Measurements from ENCODE around the gene NAT16. TPM values are rescaled to one million over a fixed set of nuclear protein-coding genes. Genes with fewer than 3 reads are reported as not detected.

Gene NAT16
- polyA plus RNA-seq, 1 of the 3 experiments (the other 2 are of a cell fraction): 0.64 TPM

DNA sequence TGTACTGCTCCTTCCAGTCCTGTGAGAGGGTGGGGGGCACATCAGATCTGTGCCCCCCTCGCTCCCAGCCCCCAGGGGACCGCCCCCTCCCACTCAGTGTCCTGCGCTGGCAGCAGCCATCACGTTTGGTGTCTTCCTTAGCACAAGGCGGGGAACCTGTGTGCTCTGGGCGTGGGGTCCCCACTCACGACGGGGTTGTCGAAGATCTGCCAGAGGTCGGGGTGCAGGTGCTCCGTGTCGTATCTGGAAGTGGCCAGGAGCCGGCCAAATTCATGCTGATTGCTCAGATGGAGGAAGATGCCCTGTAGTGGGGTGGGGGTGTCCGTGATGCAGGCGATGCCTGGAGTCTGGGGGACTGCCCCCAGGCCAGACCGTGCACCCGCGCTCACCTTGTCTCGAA lies 30.1 kb upstream of the NAT16 start:
- no peak overlapping the region for H3K27ac ChIP-seq (ENCODE audit: low read depth in 2 of 2, low read length in 1 of 2)
- no peak overlapping the region for H3K4me2 ChIP-seq
- no peaks in the 10 kb centered on the region for H3K27me3 ChIP-seq (ENCODE audit: insufficient read depth)
- peaks cover 14% of the 10 kb centered on the region; the same call in 1 of the 2 replicates for H3K79me2 ChIP-seq (ENCODE audit: insufficient read depth)
- WGBS (ENCODE audit: low lambda C conversion rate): 94% methylated on average over 18 of the region's 19 CpGs
- ChIA-PET CTCF (interaction anchor here (0.7 to 1.8 kb wide), 3 partner anchors 17 to 34 kb away, joined by 4 to 9 read pairs (median 4); no protein-coding TSS in a partner anchor), POLR2A (no interaction called here)
- H4K20me1 ChIP-seq (ENCODE audit: insufficient read depth): no peaks in the 10 kb centered on the region
- peaks cover 4 to 6% of the 10 kb centered on the region in 2 experiments; a peak in 2 of 4 replicates for H3K4me1 ChIP-seq (ENCODE audit: control insufficient read depth in 1 of 2, insufficient read depth in 2 of 2, low read depth in 1 of 2, low read length in 1 of 2)
- no peak for DNase-seq
- H2AFZ ChIP-seq (ENCODE audit: low read depth): no peak overlapping the region
- H3F3A ChIP-seq (replicated peaks; ENCODE audit: insufficient read depth): peaks cover 9% of the 10 kb centered on the region
- H3K9me2 ChIP-seq: no peaks in the 10 kb centered on the region
- TF ChIP-seq FOXJ3 (CRISPR knock-in tag; IDR thresholded peaks at IDR 0.05) (no peak), EZH2phosphoT487 (IDR thresholded peaks at IDR 0.05; ENCODE audit: borderline replicate concordance, low read depth) (no peak), EP300 (IDR thresholded peaks at IDR 0.05; ENCODE audit: borderline replicate concordance in 1 of 2, low read depth in 1 of 2, low read length in 1 of 2) (no peak), ELF1 (IDR thresholded peaks at IDR 0.05) (no peak), TAF1 (IDR thresholded peaks at IDR 0.05; ENCODE audit: borderline replicate concordance, low read depth, low read length) (no peak), RXRA (IDR thresholded peaks at IDR 0.05; ENCODE audit: borderline replicate concordance, low read depth) (no peak), TEAD4 (IDR thresholded peaks at IDR 0.05; ENCODE audit: borderline replicate concordance, insufficient read depth) (no peak), NRF1 (IDR thresholded peaks at IDR 0.05; ENCODE audit: low read depth, low read length) (no peak), RCOR1 (IDR thresholded peaks at IDR 0.05; ENCODE audit: low read length) (no peak), RAD21 (IDR thresholded peaks at IDR 0.05; ENCODE audit: low read length) (no peak), JUND (IDR thresholded peaks at IDR 0.05) (no peak), MXI1 (IDR thresholded peaks at IDR 0.05; ENCODE audit: low read depth, low read length) (no peak), SIN3A (IDR thresholded peaks at IDR 0.05; ENCODE audit: borderline replicate concordance, low read depth, low read length) (no peak), FOSL2 (IDR thresholded peaks at IDR 0.05; ENCODE audit: borderline replicate concordance, low read depth) (no peak), RFX5 (IDR thresholded peaks at IDR 0.05; ENCODE audit: low read length) (no peak), MEF2A (IDR thresholded peaks at IDR 0.05; ENCODE audit: borderline replicate concordance, low read depth) (no peak), NFIC (IDR thresholded peaks at IDR 0.05; ENCODE audit: borderline replicate concordance) (no peak)
- TF ChIP-seq, protein P1, sequence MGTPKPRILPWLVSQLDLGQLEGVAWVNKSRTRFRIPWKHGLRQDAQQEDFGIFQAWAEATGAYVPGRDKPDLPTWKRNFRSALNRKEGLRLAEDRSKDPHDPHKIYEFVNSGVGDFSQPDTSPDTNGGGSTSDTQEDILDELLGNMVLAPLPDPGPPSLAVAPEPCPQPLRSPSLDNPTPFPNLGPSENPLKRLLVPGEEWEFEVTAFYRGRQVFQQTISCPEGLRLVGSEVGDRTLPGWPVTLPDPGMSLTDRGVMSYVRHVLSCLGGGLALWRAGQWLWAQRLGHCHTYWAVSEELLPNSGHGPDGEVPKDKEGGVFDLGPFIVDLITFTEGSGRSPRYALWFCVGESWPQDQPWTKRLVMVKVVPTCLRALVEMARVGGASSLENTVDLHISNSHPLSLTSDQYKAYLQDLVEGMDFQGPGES (IDR thresholded peaks at IDR 0.05; ENCODE audit: low read depth, low read length): no peak
- TF ChIP-seq, protein P2, sequence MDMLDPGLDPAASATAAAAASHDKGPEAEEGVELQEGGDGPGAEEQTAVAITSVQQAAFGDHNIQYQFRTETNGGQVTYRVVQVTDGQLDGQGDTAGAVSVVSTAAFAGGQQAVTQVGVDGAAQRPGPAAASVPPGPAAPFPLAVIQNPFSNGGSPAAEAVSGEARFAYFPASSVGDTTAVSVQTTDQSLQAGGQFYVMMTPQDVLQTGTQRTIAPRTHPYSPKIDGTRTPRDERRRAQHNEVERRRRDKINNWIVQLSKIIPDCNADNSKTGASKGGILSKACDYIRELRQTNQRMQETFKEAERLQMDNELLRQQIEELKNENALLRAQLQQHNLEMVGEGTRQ (IDR thresholded peaks at IDR 0.05; ENCODE audit: borderline replicate concordance, low read depth, low read length): no peak
- TF ChIP-seq, protein P3, sequence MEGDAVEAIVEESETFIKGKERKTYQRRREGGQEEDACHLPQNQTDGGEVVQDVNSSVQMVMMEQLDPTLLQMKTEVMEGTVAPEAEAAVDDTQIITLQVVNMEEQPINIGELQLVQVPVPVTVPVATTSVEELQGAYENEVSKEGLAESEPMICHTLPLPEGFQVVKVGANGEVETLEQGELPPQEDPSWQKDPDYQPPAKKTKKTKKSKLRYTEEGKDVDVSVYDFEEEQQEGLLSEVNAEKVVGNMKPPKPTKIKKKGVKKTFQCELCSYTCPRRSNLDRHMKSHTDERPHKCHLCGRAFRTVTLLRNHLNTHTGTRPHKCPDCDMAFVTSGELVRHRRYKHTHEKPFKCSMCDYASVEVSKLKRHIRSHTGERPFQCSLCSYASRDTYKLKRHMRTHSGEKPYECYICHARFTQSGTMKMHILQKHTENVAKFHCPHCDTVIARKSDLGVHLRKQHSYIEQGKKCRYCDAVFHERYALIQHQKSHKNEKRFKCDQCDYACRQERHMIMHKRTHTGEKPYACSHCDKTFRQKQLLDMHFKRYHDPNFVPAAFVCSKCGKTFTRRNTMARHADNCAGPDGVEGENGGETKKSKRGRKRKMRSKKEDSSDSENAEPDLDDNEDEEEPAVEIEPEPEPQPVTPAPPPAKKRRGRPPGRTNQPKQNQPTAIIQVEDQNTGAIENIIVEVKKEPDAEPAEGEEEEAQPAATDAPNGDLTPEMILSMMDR (IDR thresholded peaks at IDR 0.05): no peak
- H3K36me3 ChIP-seq (replicated peaks in 1 of 2; ENCODE audit: control insufficient read depth in 1 of 2, insufficient read depth in 2 of 2, low read length in 1 of 2): peaks cover 29 to 43% of the 10 kb centered on the region in 2 experiments
- H3K9ac ChIP-seq: no peak overlapping the region
- no peak overlapping the region for H3K4me3 ChIP-seq (ENCODE audit: low read depth in 2 of 2, low read length in 1 of 2)
- no peaks in the 10 kb centered on the region for H3K9me3 ChIP-seq

Data from SK-N-SH (cell line).